MG63 (cell line): ENCODE data around the gene OR2Z1. TPM values are rescaled to one million over a fixed set of nuclear protein-coding genes. Genes with fewer than 3 reads are reported as not detected.

Experiments used
- DNase-seq: peaks from one replicate; pipeline ENCODE4 v3.0.0-alpha.2; 2020
- H3K27me3 ChIP-seq: fragments of 250-450 bp; sonication (Bioruptor Pico); 2 replicates; pipeline ENCODE4 v1.5.1; 2020; ENCODE audit warnings: mild to moderate bottlenecking, moderate library complexity
- H3K36me3 ChIP-seq: fragments of 250-450 bp; sonication (Bioruptor Pico); 2 replicates; pipeline ENCODE4 v1.5.1; 2020; ENCODE audit warnings: mild to moderate bottlenecking, moderate library complexity
- H3K4me3 ChIP-seq: fragments of 250-450 bp; sonication (Bioruptor Pico); 2 replicates; pipeline ENCODE4 v1.5.1; 2020; ENCODE audit warnings: mild to moderate bottlenecking, moderate library complexity
- H3K9me3 ChIP-seq: fragments of 250-450 bp; sonication (Bioruptor Pico); 2 replicates; pipeline ENCODE4 v1.5.1; 2020; ENCODE audit warnings: mild to moderate bottlenecking, moderate library complexity
- total RNA-seq: library from RNA; depleted of rRNA; stranded (reverse); fragments of >200 nt; shearing (Covaris generic); gene quantifications from 2 replicates; pipeline ENCODE4 v1.2.3, GENCODE V29; 2014; ENCODE audit warnings: low replicate concordance; rRNA removed

Gene OR2Z1
- total RNA-seq, result not detected in 2 replicates

- Histone ChIP-seq H3K9me3 (no peaks in the 10 kb centered on the region), H3K4me3 (no peak within 1 kb of the TSS), H3K36me3 (no peaks in the 10 kb centered on the region), H3K27me3 (peaks cover 23% of the 10 kb centered on the region)
- no peak for DNase-seq
Observed at GRCh38 chr19:8721334-8721733, at the start of gene OR2Z1. OR2Z1 (plus strand) TSS chr19:8721634; CDS start chr19:8731029, 9,395 bp downstream.

- Histone ChIP-seq H3K36me3 (no peaks in the 10 kb centered on the region), H3K9me3 (no peaks in the 10 kb centered on the region), H3K27me3 (peaks cover 29% of the 10 kb centered on the region), H3K4me3 (no peak overlapping the region)
- no peak for DNase-seq
Observed at GRCh38 chr19:8673276-8673891, 48.0 kb upstream of the OR2Z1 start.

GRCh38 chr19:8675066-8675465, 46.4 kb upstream of the OR2Z1 start:
- no peaks in the 10 kb centered on the region for H3K9me3 ChIP-seq
- no peak for DNase-seq

GRCh38 chr19:8678244-8678807, 43.1 kb upstream of the OR2Z1 start:
- DNase-seq, result no peak
- Histone ChIP-seq H3K9me3 (no peaks in the 10 kb centered on the region), H3K4me3 (no peak overlapping the region), H3K36me3 (no peaks in the 10 kb centered on the region), H3K27me3 (peaks cover 12% of the 10 kb centered on the region)

More at GRCh38 chr19:8675066-8675465, 46.4 kb upstream of the OR2Z1 start:
- H3K4me3 ChIP-seq, result no peak overlapping the region
- H3K27me3 ChIP-seq, result peaks cover 25% of the 10 kb centered on the region
- no peaks in the 10 kb centered on the region for H3K36me3 ChIP-seq

- Histone ChIP-seq H3K36me3 (no peaks in the 10 kb centered on the region), H3K27me3 (peaks cover 4% of the 10 kb centered on the region), H3K4me3 (no peak overlapping the region), H3K9me3 (no peaks in the 10 kb centered on the region)
- no peak for DNase-seq
Observed at GRCh38 chr19:8680676-8681344, 40.6 kb upstream of the OR2Z1 start.

GRCh38 chr19:8681345-8682029, 39.9 kb upstream of the OR2Z1 start:
- Histone ChIP-seq H3K9me3 (no peaks in the 10 kb centered on the region), H3K4me3 (no peak overlapping the region), H3K36me3 (no peaks in the 10 kb centered on the region), H3K27me3 (no peaks in the 10 kb centered on the region; the same call in 1 of the 2 replicates)
- no peak for DNase-seq

- Histone ChIP-seq H3K9me3 (no peaks in the 10 kb centered on the region), H3K4me3 (no peak overlapping the region), H3K36me3 (no peaks in the 10 kb centered on the region), H3K27me3 (no peaks in the 10 kb centered on the region; the same call in 1 of the 2 replicates)
- no peak for DNase-seq
Observed at GRCh38 chr19:8682472-8682871, 39.0 kb upstream of the OR2Z1 start.

- Histone ChIP-seq H3K36me3 (no peaks in the 10 kb centered on the region), H3K9me3 (no peaks in the 10 kb centered on the region), H3K4me3 (no peak overlapping the region), H3K27me3 (peaks cover 4% of the 10 kb centered on the region)
- no peak for DNase-seq
Observed at GRCh38 chr19:8682931-8683330, 38.5 kb upstream of the OR2Z1 start.

GRCh38 chr19:8684001-8684902, 37.2 kb upstream of the OR2Z1 start:
- no peak overlapping the region for H3K4me3 ChIP-seq
- peaks cover 14% of the 10 kb centered on the region for H3K27me3 ChIP-seq
- H3K9me3 ChIP-seq, result peaks cover 2% of the 10 kb centered on the region; the same call in 1 of the 2 replicates
- H3K36me3 ChIP-seq, result no peaks in the 10 kb centered on the region
- DNase-seq, result no peak

- Histone ChIP-seq H3K36me3 (no peaks in the 10 kb centered on the region), H3K27me3 (peaks cover 29% of the 10 kb centered on the region), H3K4me3 (no peak overlapping the region), H3K9me3 (peaks cover 2% of the 10 kb centered on the region; the same call in 1 of the 2 replicates)
- no peak for DNase-seq
Observed at GRCh38 chr19:8686549-8686948, 34.9 kb upstream of the OR2Z1 start.

GRCh38 chr19:8688930-8689329, 32.5 kb upstream of the OR2Z1 start:
- no peak for DNase-seq

GRCh38 chr19:8690753-8691539, 30.5 kb upstream of the OR2Z1 start:
- DNase-seq, result no peak
- Histone ChIP-seq H3K4me3 (no peak overlapping the region), H3K9me3 (peaks cover 2% of the 10 kb centered on the region; the same call in 1 of the 2 replicates), H3K36me3 (no peaks in the 10 kb centered on the region), H3K27me3 (peaks cover 56% of the 10 kb centered on the region)

More at GRCh38 chr19:8688930-8689329, 32.5 kb upstream of the OR2Z1 start:
- Histone ChIP-seq H3K9me3 (peaks cover 2% of the 10 kb centered on the region; the same call in 1 of the 2 replicates), H3K27me3 (peaks cover 49% of the 10 kb centered on the region), H3K36me3 (no peaks in the 10 kb centered on the region), H3K4me3 (no peak overlapping the region)

- no peak for DNase-seq
Observed at GRCh38 chr19:8695501-8695900, 25.9 kb upstream of the OR2Z1 start.

GRCh38 chr19:8695911-8696310, 25.5 kb upstream of the OR2Z1 start:
- Histone ChIP-seq H3K9me3 (no peaks in the 10 kb centered on the region), H3K36me3 (no peaks in the 10 kb centered on the region), H3K4me3 (no peak overlapping the region), H3K27me3 (peaks cover 51% of the 10 kb centered on the region)
- DNase-seq, result no peak

More at GRCh38 chr19:8695501-8695900, 25.9 kb upstream of the OR2Z1 start:
- Histone ChIP-seq H3K27me3 (peaks cover 48% of the 10 kb centered on the region), H3K9me3 (no peaks in the 10 kb centered on the region), H3K36me3 (no peaks in the 10 kb centered on the region), H3K4me3 (no peak overlapping the region)

GRCh38 chr19:8696993-8697392, 24.4 kb upstream of the OR2Z1 start:
- Histone ChIP-seq H3K36me3 (no peaks in the 10 kb centered on the region), H3K27me3 (peaks cover 55% of the 10 kb centered on the region), H3K9me3 (no peaks in the 10 kb centered on the region), H3K4me3 (no peak overlapping the region)
- no peak for DNase-seq
